Smooth muscle cell (in vitro differentiated cells): ENCODE measurements around the gene ICE2. TPM values are rescaled to one million over a fixed set of nuclear protein-coding genes. Genes with fewer than 3 reads are reported as not detected.

Source experiments
- DNase-seq: peaks from one replicate; lab custom pipeline; 2025; ENCODE audit not compliant: unreplicated experiment; lab: John Stamatoyannopoulos, UW
- H2AFZ ChIP-seq: fragments of 200-600 bp; sonication (generic); 2 replicates; pipeline ENCODE4 v1.6.0; 2016; ENCODE audit warnings: antibody characterized with exemption, low read depth, mild to moderate bottlenecking
- H3F3A ChIP-seq: fragments of 200-600 bp; sonication (generic); 2 replicates; pipeline ENCODE4 v1.6.0; 2017; ENCODE audit warnings: antibody characterized with exemption, low read depth
- H3K27ac ChIP-seq: fragments of 200-600 bp; sonication (generic); 2 replicates; pipeline ENCODE4 v1.5.1; 2016; ENCODE audit warnings: low read depth, mild to moderate bottlenecking
- H3K27me3 ChIP-seq: fragments of 200-600 bp; sonication (generic); 2 replicates; pipeline ENCODE4 v1.6.1; 2016; ENCODE audit warnings: low read depth, mild to moderate bottlenecking
- H3K36me3 ChIP-seq: fragments of 200-600 bp; sonication (generic); 2 replicates; pipeline ENCODE4 v1.5.1; 2016; ENCODE audit warnings: low read depth
- H3K4me1 ChIP-seq: fragments of 200-600 bp; sonication (generic); 2 replicates; pipeline ENCODE4 v1.5.1; 2016; ENCODE audit warnings: low read depth
- H3K4me2 ChIP-seq: fragments of 200-600 bp; sonication (generic); 2 replicates; pipeline ENCODE4 v1.6.0; 2016; ENCODE audit warnings: mild to moderate bottlenecking
- H3K4me3 ChIP-seq: fragments of 200-600 bp; sonication (generic); 2 replicates; pipeline ENCODE4 v1.5.1; 2016; ENCODE audit warnings: mild to moderate bottlenecking
- H3K79me2 ChIP-seq: fragments of 200-600 bp; sonication (generic); 2 replicates; pipeline ENCODE4 v1.6.0; 2016; ENCODE audit warnings: low read depth, mild to moderate bottlenecking
- H3K9ac ChIP-seq: fragments of 200-600 bp; sonication (generic); 2 replicates; pipeline ENCODE4 v1.6.0; 2016; ENCODE audit warnings: low read depth
- H3K9me3 ChIP-seq: fragments of 200-600 bp; sonication (generic); replicated peaks from 2 replicates; pipeline ENCODE4 v1.5.1; 2016; ENCODE audit warnings: low read depth
- H4K20me1 ChIP-seq: fragments of 200-600 bp; sonication (generic); 2 replicates; pipeline ENCODE4 v1.6.0; 2016; ENCODE audit warnings: low read depth
- CTCF ChIP-seq: fragments of 200-600 bp; sonication (generic); IDR thresholded peaks from 2 replicates; pipeline ENCODE4 v1.5.1; 2017; ENCODE audit warnings: borderline replicate concordance, mild to moderate bottlenecking, antibody characterized with exemption; ENCODE audit not compliant: insufficient read depth, poor library complexity, severe bottlenecking
- WGBS: methylation state at CpG from one replicate; pipeline ENCODE4 v1.1.7; 2016; ENCODE audit warnings: low lambda C conversion rate; 5-methylcytosine and 5-hydroxymethylcytosine counted together
- polyA plus RNA-seq: library from polyadenylated mRNA; unstranded; fragments of >200 nt; fragmentation: Nextera tagmentation; extraction: Ambion mirVana; gene quantifications from 2 replicates; pipeline ENCODE4 v1.2.1, GENCODE V29; 2016
- total RNA-seq: library from RNA; depleted of rRNA; stranded (reverse); fragments of >200 nt; gene quantifications from 2 replicates; pipeline ENCODE4 v1.2.3, GENCODE V29; 2014

Gene ICE2
- total and polyA plus RNA-seq, 2 experiments from 2014 or later: 15.2 to 17.3 TPM

GRCh38 chr15:60526127-60526616 is 47.2 kb upstream of the ICE2 start:
- no peaks in the 10 kb centered on the region for H3K36me3 ChIP-seq
- H3K4me1 ChIP-seq: no peaks in the 10 kb centered on the region
- peaks cover 38% of the 10 kb centered on the region for H4K20me1 ChIP-seq
- H3K4me3 ChIP-seq: no peak overlapping the region
- no peaks in the 10 kb centered on the region for H3F3A ChIP-seq
- H3K27me3 ChIP-seq: no peaks in the 10 kb centered on the region
- H3K4me2 ChIP-seq: no peak overlapping the region
- WGBS: 92% methylated on average over 10 of the region's 10 CpGs
- no peak overlapping the region for H2AFZ ChIP-seq
- TF ChIP-seq CTCF: no peak
- no peaks in the 10 kb centered on the region for H3K9me3 ChIP-seq
- H3K79me2 ChIP-seq: no peaks in the 10 kb centered on the region
- no peak overlapping the region for H3K27ac ChIP-seq
- H3K9ac ChIP-seq: no peak overlapping the region
- no peak for DNase-seq

GRCh38 chr15:60525341-60526039 is 46.5 kb upstream of the ICE2 start:
- DNase-seq: no peak
- Histone ChIP-seq H3K27me3 (no peaks in the 10 kb centered on the region), H3K79me2 (no peaks in the 10 kb centered on the region), H3K4me2 (no peak overlapping the region), H3K27ac (no peak overlapping the region), H4K20me1 (peaks cover 41% of the 10 kb centered on the region), H3K36me3 (no peaks in the 10 kb centered on the region), H2AFZ (no peak overlapping the region), H3K9ac (no peak overlapping the region), H3K9me3 (no peaks in the 10 kb centered on the region), H3F3A (no peaks in the 10 kb centered on the region), H3K4me3 (no peak overlapping the region), H3K4me1 (peaks cover under 1% of the 10 kb centered on the region)
- TF ChIP-seq CTCF: no peak
- WGBS: 94% methylated on average over 4 of the region's 4 CpGs

GRCh38 chr15:60523056-60523455 is 44.1 kb upstream of the ICE2 start:
- WGBS: 38% methylated on average over 2 of the region's 2 CpGs
- Histone ChIP-seq H4K20me1 (peaks cover 43% of the 10 kb centered on the region), H3K9me3 (no peaks in the 10 kb centered on the region), H3K9ac (no peak overlapping the region), H3K4me3 (no peak overlapping the region), H2AFZ (no peak overlapping the region), H3K4me1 (peaks cover 9% of the 10 kb centered on the region), H3K27me3 (no peaks in the 10 kb centered on the region), H3F3A (no peaks in the 10 kb centered on the region), H3K27ac (no peak overlapping the region), H3K36me3 (no peaks in the 10 kb centered on the region), H3K4me2 (no peak overlapping the region), H3K79me2 (no peaks in the 10 kb centered on the region)
- no peak for TF ChIP-seq CTCF
- DNase-seq: no peak
